GM19452 (cell line): ENCODE measurements around the gene ANKRD44.

Source experiments
- ATAC-seq: cut with Tn5 transposase; IDR thresholded peaks from one replicate; pipeline ENCODE4 v1.9.1; 2021; ENCODE audit not compliant: unreplicated experiment

Gene ANKRD44

GRCh38 chr2:197001921-197002320, 308.7 kb downstream of the ANKRD44 start:
- ATAC-seq = no peak

DNA sequence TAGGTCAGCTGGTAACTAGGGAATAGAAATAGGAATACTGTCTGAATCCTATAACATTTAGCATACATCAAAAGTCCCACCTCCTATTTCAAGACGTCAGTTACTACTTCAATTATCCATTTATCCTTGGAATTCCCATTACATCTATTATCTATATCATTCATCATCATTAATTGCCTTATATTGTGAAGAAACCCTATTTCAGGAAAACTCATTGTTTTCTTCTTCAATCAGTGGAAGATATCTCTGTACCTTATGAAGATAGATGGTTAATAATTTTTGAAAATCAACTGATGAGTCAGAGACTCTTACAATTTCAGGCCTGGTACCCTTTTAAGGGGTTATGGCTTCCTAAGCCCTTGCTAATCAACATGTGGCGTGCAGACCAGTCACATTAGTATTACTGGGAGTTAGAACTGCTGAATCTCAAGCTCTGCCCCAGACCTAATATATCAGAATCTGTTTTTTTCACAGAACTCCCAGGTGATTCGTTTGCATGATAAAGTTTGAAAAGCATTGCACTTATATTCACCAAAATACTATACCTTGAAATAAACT, 314.7 kb downstream of the ANKRD44 start:
- no peak for ATAC-seq

- no peak for ATAC-seq
Observed at GRCh38 chr2:196994764-196995163, 315.8 kb downstream of the ANKRD44 start.

GRCh38 chr2:196993617-196994016, 317.0 kb downstream of the ANKRD44 start:
- no peak for ATAC-seq

- ATAC-seq = no peak
Observed at GRCh38 chr2:196992466-196992865, 318.1 kb downstream of the ANKRD44 start.

GRCh38 chr2:196990788-196991461, 319.7 kb downstream of the ANKRD44 start:
- ATAC-seq = no peak

DNA sequence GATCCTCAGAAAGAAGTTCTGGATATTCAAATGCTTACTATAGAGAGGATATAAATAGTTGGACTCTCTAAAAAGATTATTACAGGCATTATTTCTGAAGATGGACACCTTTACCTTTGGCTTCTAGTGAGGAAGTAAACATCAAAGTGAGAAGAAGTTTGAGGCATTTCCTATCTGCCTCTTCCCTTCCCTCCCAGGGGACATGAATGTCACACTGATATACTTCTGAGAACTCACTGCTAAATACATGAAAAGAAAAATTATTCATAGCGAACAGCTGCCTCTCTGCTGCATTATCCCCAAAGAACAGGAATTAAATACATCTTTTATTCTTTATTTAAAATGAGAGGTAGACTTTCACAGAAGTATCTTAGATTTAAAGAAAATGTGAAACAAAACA, 320.5 kb downstream of the ANKRD44 start:
- ATAC-seq = no peak

GRCh38 chr2:196989496-196989895, 321.1 kb downstream of the ANKRD44 start:
- no peak for ATAC-seq

- ATAC-seq = no peak
Observed at GRCh38 chr2:196988639-196989038, 321.9 kb downstream of the ANKRD44 start.

DNA sequence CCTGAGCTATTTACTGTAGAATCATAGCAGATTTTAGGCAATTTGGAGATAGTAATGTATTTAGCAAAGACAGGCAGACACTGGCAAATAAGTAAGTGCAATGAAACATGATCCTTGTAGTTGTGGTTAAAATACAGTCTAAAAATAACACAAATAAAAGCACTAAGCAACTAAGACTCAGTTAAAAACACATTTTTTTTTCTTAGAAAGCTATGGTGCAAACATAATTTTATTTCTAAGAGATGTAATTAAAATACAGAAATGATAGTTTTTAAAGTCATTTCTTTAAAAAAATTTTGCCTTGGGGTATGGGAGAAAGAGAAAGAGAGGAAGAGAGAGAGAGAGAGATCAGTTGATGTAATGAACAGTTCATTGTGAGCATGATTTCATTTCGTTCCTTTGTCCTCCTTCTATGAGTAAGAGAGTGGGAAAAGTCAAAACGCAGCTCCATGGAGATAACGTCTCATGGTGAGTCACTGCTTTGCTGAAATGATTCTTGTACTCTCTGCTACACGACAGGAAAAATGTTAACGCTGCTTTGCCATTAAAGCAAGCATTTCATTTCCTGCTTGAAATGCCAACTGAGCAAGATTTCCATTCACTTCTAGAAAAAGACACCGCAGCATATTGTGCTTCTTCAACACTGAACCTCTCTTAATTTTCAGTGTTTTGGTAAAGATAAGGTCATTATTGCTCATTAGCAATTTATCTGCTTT, 322.8 kb downstream of the ANKRD44 start:
- ATAC-seq = no peak

GRCh38 chr2:196987298-196987648, 323.3 kb downstream of the ANKRD44 start:
- ATAC-seq = no peak

DNA sequence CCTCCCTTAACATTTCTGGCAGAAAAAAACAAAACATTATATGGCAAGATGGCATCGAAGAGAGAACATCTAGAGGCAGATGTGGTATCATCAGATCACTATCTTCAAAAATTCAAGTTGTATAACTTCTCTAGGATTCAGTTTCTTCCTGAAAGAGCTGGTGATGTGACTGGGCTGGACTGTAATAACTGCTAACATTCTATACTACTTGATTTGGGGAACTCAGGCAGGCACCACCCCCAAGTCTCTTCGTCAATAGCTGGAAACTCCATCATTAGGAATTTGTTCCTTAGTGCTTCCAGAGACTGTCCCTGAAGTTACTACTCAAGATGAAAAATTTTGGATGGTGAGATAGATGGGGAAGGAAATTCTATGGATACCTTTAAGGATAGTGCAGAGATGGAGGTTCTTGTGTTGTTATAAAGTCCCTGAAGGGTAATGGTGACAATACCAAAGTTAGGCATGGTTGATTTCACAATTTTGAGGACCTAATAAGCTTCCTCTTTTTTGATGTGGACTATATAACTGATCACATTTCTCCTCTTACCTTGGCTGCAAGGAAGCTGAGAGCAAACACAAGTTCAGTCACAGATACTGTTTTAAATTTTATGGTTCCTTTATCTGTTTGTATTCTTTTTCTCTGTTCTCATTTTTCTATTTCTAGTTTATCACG, 324.9 kb downstream of the ANKRD44 start:
- no peak for ATAC-seq

DNA sequence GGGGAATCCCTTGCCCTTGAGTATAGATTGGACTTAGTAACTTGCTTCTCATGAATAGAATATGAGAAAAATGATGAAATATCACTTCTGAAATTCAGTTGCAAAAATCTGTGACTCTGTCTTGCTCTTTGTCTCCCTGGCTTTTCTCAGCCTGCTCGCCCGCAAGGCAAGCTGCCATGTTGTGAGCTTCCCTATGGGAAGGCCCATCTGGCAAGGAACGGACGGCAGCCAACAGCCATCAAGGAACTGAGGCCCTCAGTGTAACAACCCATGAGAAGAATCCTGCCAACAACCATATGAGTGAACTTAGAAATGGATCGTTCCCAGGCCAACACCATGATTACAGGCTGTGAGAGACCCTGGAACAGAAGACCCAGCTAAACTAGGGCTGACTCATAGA, 325.7 kb downstream of the ANKRD44 start:
- ATAC-seq = no peak

GRCh38 chr2:196983934-196984333, 326.6 kb downstream of the ANKRD44 start:
- ATAC-seq = no peak

GRCh38 chr2:196980473-196980872, 330.1 kb downstream of the ANKRD44 start:
- ATAC-seq = no peak

DNA sequence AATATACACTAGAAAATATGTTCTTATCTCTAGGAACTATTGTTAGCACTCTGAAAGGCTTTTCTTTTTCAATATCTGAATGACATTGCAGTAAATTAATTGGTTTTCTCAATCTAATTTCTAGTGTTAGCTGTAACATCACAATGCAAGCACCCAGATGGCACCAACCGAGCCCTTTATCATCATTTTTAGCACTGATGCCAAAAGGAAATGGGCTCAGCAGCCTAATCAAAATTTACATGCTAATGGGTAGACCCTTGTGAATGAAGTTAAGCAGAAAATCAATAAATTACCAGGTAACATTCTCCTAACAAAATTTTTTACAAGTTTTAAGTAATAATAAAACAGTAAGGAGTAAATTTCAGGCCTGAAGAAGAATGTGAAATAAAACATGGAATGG, 330.6 kb downstream of the ANKRD44 start:
- ATAC-seq = no peak

GRCh38 chr2:196977507-196977906, 333.1 kb downstream of the ANKRD44 start:
- no peak for ATAC-seq

GRCh38 chr2:196974970-196975369, 335.6 kb downstream of the ANKRD44 start:
- no peak for ATAC-seq

- no peak for ATAC-seq
Observed at GRCh38 chr2:196971574-196972279, 338.9 kb downstream of the ANKRD44 start.

DNA sequence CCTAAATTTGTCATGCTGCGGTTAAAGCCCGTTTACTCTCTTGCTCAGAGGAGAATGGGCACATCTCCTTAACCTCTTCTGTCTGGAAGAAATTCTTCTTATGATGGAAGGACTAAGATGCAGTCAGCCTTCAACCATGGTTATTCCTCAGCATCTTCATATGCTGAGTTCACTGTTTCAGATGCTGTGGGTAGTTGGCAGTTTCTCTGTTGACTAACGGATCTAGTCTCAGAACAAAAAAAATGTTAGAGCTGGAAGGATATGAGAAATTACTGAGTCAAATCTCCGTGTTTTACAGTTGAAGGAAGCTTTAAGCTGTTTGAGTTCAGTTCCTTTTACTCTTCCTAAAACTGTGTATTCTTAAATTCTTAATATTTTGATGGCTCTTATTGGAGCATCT, 340.5 kb downstream of the ANKRD44 start:
- ATAC-seq = no peak

DNA sequence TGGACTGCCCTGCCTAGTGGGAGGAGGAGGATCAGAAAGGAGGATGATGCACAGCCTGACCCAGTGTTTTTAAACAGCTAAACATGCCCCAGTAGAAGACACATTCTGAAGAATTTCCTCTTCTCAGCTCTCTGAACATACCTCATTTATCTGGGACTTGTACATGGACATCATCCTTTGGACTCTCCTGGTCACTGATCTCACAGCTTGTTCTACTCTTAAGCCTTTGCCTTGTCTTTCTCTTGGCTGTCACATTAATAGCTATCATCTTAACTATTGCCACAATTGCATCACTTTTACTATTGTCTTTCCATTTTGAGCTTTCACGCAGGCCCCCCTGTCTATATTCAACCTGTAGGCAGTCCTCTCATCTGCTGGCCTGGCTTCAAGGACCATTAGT, 342.1 kb downstream of the ANKRD44 start:
- no peak for ATAC-seq
